ENCODE measurements around the gene PDLIM7.
A peak's percentile ranks its signal among the peaks of the same experiment; 100 is the strongest.
"Not testable (repeated sequence)": the region's sequence is repeated elsewhere in the genome, so short reads cannot be mapped to it uniquely, and the experiment has no call there.

The PDLIM7 gene

GRCh38 chr5:177497292-177498012 lies at the start of gene PDLIM7:
PDLIM7 (minus strand) TSS chr5:177497604; CDS start chr5:177496512, 1,092 bp downstream.
- peak; percentile 93 to 94 for DNase-seq (ENCODE audit: low read depth in 2 of 2)

GRCh38 chr5:177546258-177546741 lies 48.9 kb upstream of the PDLIM7 start:
- DNase-seq (ENCODE audit: low read depth in 2 of 2) = no peak

GRCh38 chr5:177545487-177546257 lies 48.3 kb upstream of the PDLIM7 start:
- no peak for DNase-seq (ENCODE audit: low read depth in 2 of 2)

- DNase-seq (ENCODE audit: low read depth in 2 of 2) = no peak
Observed at GRCh38 chr5:177542816-177543465, 45.5 kb upstream of the PDLIM7 start.

GRCh38 chr5:177540438-177540837 lies 43.0 kb upstream of the PDLIM7 start:
- no peak for DNase-seq (ENCODE audit: low read depth in 2 of 2)

- no peak for DNase-seq (ENCODE audit: low read depth in 2 of 2)
Observed at GRCh38 chr5:177539411-177539810, 42.0 kb upstream of the PDLIM7 start.

- DNase-seq (ENCODE audit: low read depth in 2 of 2) = no peak
Observed at GRCh38 chr5:177538876-177539275, 41.5 kb upstream of the PDLIM7 start.

- no peak for DNase-seq (ENCODE audit: low read depth in 2 of 2)
Observed at GRCh38 chr5:177537389-177538361, 40.3 kb upstream of the PDLIM7 start.

GRCh38 chr5:177536386-177536785 lies 39.0 kb upstream of the PDLIM7 start:
- DNase-seq (ENCODE audit: low read depth in 2 of 2) = no peak

GRCh38 chr5:177535125-177535524 lies 37.7 kb upstream of the PDLIM7 start:
- no peak for DNase-seq (ENCODE audit: low read depth in 2 of 2)

- DNase-seq (ENCODE audit: low read depth in 2 of 2) = not testable (repeated sequence)
Observed at GRCh38 chr5:177534433-177534832, 37.0 kb upstream of the PDLIM7 start.

GRCh38 chr5:177531209-177531940 lies 34.0 kb upstream of the PDLIM7 start:
- no peak for DNase-seq (ENCODE audit: low read depth in 2 of 2)

GRCh38 chr5:177530638-177531037 lies 33.2 kb upstream of the PDLIM7 start:
- DNase-seq (ENCODE audit: low read depth in 2 of 2) = no peak

GRCh38 chr5:177529247-177530203 lies 32.1 kb upstream of the PDLIM7 start:
- DNase-seq (ENCODE audit: low read depth in 2 of 2) = no peak

GRCh38 chr5:177528631-177529030 lies 31.2 kb upstream of the PDLIM7 start:
- no peak for DNase-seq (ENCODE audit: low read depth in 2 of 2)

- DNase-seq (ENCODE audit: low read depth in 2 of 2) = no peak
Observed at GRCh38 chr5:177527595-177527994, 30.2 kb upstream of the PDLIM7 start.

- no peak for DNase-seq (ENCODE audit: low read depth in 2 of 2)
Observed at GRCh38 chr5:177526791-177527190, 29.4 kb upstream of the PDLIM7 start.

- DNase-seq (ENCODE audit: low read depth in 2 of 2) = no peak
Observed at GRCh38 chr5:177526191-177526590, 28.8 kb upstream of the PDLIM7 start.

- no peak for DNase-seq (ENCODE audit: low read depth in 2 of 2)
Observed at GRCh38 chr5:177524941-177525655, 27.7 kb upstream of the PDLIM7 start.

Data from stimulated activated CD8-positive, alpha-beta memory T cell treated with anti-CD3 and anti-CD28 coated beads, Interleukin-2, amount 100 ng/mL, for 48 hours (primary cell).